ENCODE results near the gene RNF31. TPM values are rescaled to one million over a fixed set of nuclear protein-coding genes. Genes with fewer than 3 reads are reported as not detected.

RNF31 gene
- total and polyA plus RNA-seq, 2 donors (not counting 1 experiment from before 2014, with no cell fraction given), result 69.8 to 103 TPM

DNA sequence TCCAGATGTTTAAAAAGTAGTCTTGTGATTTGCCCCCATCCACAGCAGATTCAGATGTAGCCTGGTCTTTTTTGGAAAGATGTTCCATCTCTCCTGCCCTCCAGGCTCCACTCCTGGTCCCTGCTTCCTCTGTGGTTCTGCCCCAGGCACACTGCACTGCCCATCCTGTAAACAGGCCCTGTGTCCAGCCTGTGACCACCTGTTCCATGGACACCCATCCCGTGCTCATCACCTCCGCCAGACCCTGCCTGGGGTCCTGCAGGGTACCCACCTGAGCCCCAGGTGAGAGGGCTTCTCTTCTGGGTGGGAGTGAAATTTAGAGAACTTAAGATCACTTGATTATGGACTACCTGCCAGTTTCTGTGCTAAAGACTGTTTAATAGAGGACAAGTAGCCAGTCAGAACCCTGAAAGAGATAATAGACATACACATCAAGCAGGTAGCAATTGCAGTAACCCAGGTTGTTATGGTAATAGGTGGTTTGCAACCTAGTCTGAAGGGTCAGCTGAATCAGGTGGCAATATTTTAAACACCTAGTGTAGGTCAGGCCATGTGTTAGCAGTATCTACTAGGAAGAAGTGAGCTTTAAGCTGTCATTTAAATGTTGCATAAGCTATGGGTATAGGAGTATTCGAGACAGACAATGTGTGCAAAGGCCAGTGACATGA is 2.1 kb downstream of the RNF31 start:
- DNase-seq, result no peak
- Histone ChIP-seq H3K4me3 (ENCODE audit: control extremely low read depth in 1 of 5, extremely low read depth in 1 of 5, insufficient read depth in 1 of 5, low read depth in 2 of 5, low read length in 4 of 5) (no peak overlapping the region), H2AFZ (ENCODE audit: insufficient read depth, low read depth, low read length, poor library complexity, severe bottlenecking) (no peak overlapping the region), H3K4me1 (ENCODE audit: control insufficient read depth in 2 of 2, insufficient read depth in 2 of 2, low read length in 2 of 2) (peaks cover 20 to 33% of the 10 kb centered on the region in 2 donors), H3K36me3 (replicated peaks in 1 of 2; ENCODE audit: control extremely low read depth in 1 of 2, control insufficient read depth in 1 of 2, extremely low read depth in 1 of 2, insufficient read depth in 2 of 2, low read length in 1 of 2) (peaks cover 2 to 53% of the 10 kb centered on the region in 2 experiments), H3K9ac (ENCODE audit: low read length) (no peak overlapping the region), H4K20me1 (ENCODE audit: control insufficient read depth, insufficient read depth, low read length, poor library complexity, severe bottlenecking) (peaks cover 45% of the 10 kb centered on the region), H3K27me3 (replicated peaks in 1 of 4; ENCODE audit: control extremely low read depth in 1 of 4, control insufficient read depth in 3 of 4, insufficient read depth in 4 of 4, low read length in 3 of 4) (no peaks in the 10 kb centered on the region), H3K79me2 (ENCODE audit: control insufficient read depth, insufficient read depth, low read length) (peaks cover 71% of the 10 kb centered on the region), H3K27ac (ENCODE audit: low read length in 2 of 2) (no peak overlapping the region), H3K4me2 (replicated peaks; ENCODE audit: low read depth, low read length, poor library complexity, severe bottlenecking) (no peak overlapping the region), H3K9me3 (ENCODE audit: control extremely low read depth in 1 of 3, control insufficient read depth in 2 of 3, insufficient read depth in 1 of 3, low read length in 2 of 3) (no peaks in the 10 kb centered on the region)
- ATAC-seq (ENCODE audit: low read depth), result no peak
- ChIA-PET POLR2A (interaction anchor here (4.1 kb wide), 1 partner anchor 13 kb away, joined by 43 read pairs; the partner anchor contains the start of gene PSME1), CTCF (interaction anchor here (1.0 to 6.2 kb wide), 7 partner anchors 11 to 68 kb away, joined by 3 to 62 read pairs (median 6); partner anchors contain the start of genes IRF9 and PSME1)
- Mint-ChIP-seq H3K9me3 (ENCODE audit: insufficient read depth) (no peaks in the 10 kb centered on the region), H3K27me3 (no peaks in the 10 kb centered on the region), H3K4me1 (peaks cover 44% of the 10 kb centered on the region), H3K27ac (no peak overlapping the region), H3K4me3 (peak overlapping the region; percentile 95)
- TF ChIP-seq EZH2 (IDR thresholded peaks at IDR 0.05; ENCODE audit: borderline replicate concordance, insufficient read depth, low read depth, low read length, poor library complexity, severe bottlenecking), result no peak
- TF ChIP-seq, protein P1, sequence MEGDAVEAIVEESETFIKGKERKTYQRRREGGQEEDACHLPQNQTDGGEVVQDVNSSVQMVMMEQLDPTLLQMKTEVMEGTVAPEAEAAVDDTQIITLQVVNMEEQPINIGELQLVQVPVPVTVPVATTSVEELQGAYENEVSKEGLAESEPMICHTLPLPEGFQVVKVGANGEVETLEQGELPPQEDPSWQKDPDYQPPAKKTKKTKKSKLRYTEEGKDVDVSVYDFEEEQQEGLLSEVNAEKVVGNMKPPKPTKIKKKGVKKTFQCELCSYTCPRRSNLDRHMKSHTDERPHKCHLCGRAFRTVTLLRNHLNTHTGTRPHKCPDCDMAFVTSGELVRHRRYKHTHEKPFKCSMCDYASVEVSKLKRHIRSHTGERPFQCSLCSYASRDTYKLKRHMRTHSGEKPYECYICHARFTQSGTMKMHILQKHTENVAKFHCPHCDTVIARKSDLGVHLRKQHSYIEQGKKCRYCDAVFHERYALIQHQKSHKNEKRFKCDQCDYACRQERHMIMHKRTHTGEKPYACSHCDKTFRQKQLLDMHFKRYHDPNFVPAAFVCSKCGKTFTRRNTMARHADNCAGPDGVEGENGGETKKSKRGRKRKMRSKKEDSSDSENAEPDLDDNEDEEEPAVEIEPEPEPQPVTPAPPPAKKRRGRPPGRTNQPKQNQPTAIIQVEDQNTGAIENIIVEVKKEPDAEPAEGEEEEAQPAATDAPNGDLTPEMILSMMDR (IDR thresholded peaks at IDR 0.05), result no peak
- 100% methylated on average over 3 of the region's 3 CpGs for WGBS (ENCODE audit: insufficient coverage)
- intact Hi-C loops (cut with micrococcal nuclease), result loop anchor here (5.0 to 10.0 kb wide), 3 partner anchors 125 to 1055 kb away; partner anchors contain the start of genes ACIN1, C14orf119, PPP1R3E and RABGGTA

DNA sequence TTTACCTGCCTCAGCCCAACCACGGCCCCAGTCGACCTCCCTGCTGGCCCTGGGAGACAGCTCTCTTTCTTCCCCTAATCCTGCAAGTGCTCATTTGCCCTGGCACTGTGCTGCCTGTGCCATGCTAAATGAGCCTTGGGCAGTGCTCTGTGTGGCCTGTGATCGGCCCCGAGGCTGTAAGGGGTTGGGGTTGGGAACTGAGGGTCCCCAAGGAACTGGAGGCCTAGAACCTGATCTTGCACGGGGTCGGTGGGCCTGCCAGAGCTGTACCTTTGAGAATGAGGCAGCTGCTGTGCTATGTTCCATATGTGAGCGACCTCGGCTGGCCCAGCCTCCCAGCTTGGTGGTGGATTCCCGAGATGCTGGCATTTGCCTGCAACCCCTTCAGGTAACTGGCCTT is 2.8 kb downstream of the RNF31 start:
- Histone ChIP-seq H3K4me1 (ENCODE audit: control insufficient read depth in 2 of 2, insufficient read depth in 2 of 2, low read length in 2 of 2) (peaks cover 19 to 30% of the 10 kb centered on the region in 2 donors), H3K4me3 (ENCODE audit: control extremely low read depth in 1 of 5, extremely low read depth in 1 of 5, insufficient read depth in 1 of 5, low read depth in 2 of 5, low read length in 4 of 5) (no peak overlapping the region), H3K27me3 (replicated peaks in 1 of 4; ENCODE audit: control extremely low read depth in 1 of 4, control insufficient read depth in 3 of 4, insufficient read depth in 4 of 4, low read length in 3 of 4) (no peaks in the 10 kb centered on the region), H3K79me2 (ENCODE audit: control insufficient read depth, insufficient read depth, low read length) (peaks cover 67% of the 10 kb centered on the region), H4K20me1 (ENCODE audit: control insufficient read depth, insufficient read depth, low read length, poor library complexity, severe bottlenecking) (peaks cover 45% of the 10 kb centered on the region), H3K27ac (ENCODE audit: low read length in 2 of 2) (no peak overlapping the region), H3K4me2 (replicated peaks; ENCODE audit: low read depth, low read length, poor library complexity, severe bottlenecking) (no peak overlapping the region), H3K9me3 (ENCODE audit: control extremely low read depth in 1 of 3, control insufficient read depth in 2 of 3, insufficient read depth in 1 of 3, low read length in 2 of 3) (no peaks in the 10 kb centered on the region), H3K9ac (ENCODE audit: low read length) (no peak overlapping the region), H2AFZ (ENCODE audit: insufficient read depth, low read depth, low read length, poor library complexity, severe bottlenecking) (no peak overlapping the region), H3K36me3 (replicated peaks in 1 of 2; ENCODE audit: control extremely low read depth in 1 of 2, control insufficient read depth in 1 of 2, extremely low read depth in 1 of 2, insufficient read depth in 2 of 2, low read length in 1 of 2) (peaks cover 2 to 53% of the 10 kb centered on the region in 2 experiments)
- POLR2A ChIA-PET, result interaction anchor here (0.9 kb wide), 1 partner anchor 11 kb away, joined by 3 read pairs; the partner anchor contains the start of gene IRF9
- Mint-ChIP-seq H3K4me3 (peak overlapping the region; percentile 18), H3K4me1 (peaks cover 41% of the 10 kb centered on the region), H3K9me3 (ENCODE audit: insufficient read depth) (no peaks in the 10 kb centered on the region), H3K27ac (no peak overlapping the region), H3K27me3 (no peaks in the 10 kb centered on the region)
- 99% methylated on average over 9 of the region's 9 CpGs for WGBS (ENCODE audit: insufficient coverage)
- intact Hi-C loops (cut with micrococcal nuclease), result no loop called here
- ATAC-seq (ENCODE audit: low read depth) (no peak), DNase-seq (no peak)
- TF ChIP-seq, protein P1 (IDR thresholded peaks at IDR 0.05), result no peak
- no peak for TF ChIP-seq EZH2 (IDR thresholded peaks at IDR 0.05; ENCODE audit: borderline replicate concordance, insufficient read depth, low read depth, low read length, poor library complexity, severe bottlenecking)
- CTCF ChIA-PET, result interaction anchor here (1.0 to 1.8 kb wide), 4 partner anchors 11 to 41 kb away, joined by 3 to 14 read pairs (median 6); partner anchors contain the start of genes IRF9 and PSME1
